ENCODE data around the gene C1orf232.

The C1orf232 gene

GRCh38 chr1:26134466-26134865 is 34.3 kb downstream of the C1orf232 start:
- no peaks in the 10 kb centered on the region for H3K36me3 ChIP-seq (ENCODE audit: insufficient read depth, insufficient read length, low read length)
- H3K4me3 ChIP-seq (ENCODE audit: insufficient read length, low read depth): no peak overlapping the region
- no peaks in the 10 kb centered on the region for H3K27me3 ChIP-seq (ENCODE audit: insufficient read depth, insufficient read length)
- DNase-seq (ENCODE audit: low read depth, low spot score): no peak
- H3K9me3 ChIP-seq (ENCODE audit: insufficient read depth, low read length): no peaks in the 10 kb centered on the region
- H3K9ac ChIP-seq (ENCODE audit: insufficient read length, low read depth): no peak overlapping the region
- TF ChIP-seq SUZ12 (IDR thresholded peaks at IDR 0.05; ENCODE audit: extremely low read depth, insufficient read depth, insufficient read length) (no peak), ZNF274 (IDR thresholded peaks at IDR 0.05; ENCODE audit: low read depth, low read length) (no peak), YY1 (IDR thresholded peaks at IDR 0.05; ENCODE audit: insufficient read depth, insufficient read length) (no peak)
- no peaks in the 10 kb centered on the region for H3K4me1 ChIP-seq (ENCODE audit: insufficient read depth, insufficient read length)

GRCh38 chr1:26132834-26133167 is 36.0 kb downstream of the C1orf232 start:
- no peak for DNase-seq (ENCODE audit: low read depth, low spot score)

DNA sequence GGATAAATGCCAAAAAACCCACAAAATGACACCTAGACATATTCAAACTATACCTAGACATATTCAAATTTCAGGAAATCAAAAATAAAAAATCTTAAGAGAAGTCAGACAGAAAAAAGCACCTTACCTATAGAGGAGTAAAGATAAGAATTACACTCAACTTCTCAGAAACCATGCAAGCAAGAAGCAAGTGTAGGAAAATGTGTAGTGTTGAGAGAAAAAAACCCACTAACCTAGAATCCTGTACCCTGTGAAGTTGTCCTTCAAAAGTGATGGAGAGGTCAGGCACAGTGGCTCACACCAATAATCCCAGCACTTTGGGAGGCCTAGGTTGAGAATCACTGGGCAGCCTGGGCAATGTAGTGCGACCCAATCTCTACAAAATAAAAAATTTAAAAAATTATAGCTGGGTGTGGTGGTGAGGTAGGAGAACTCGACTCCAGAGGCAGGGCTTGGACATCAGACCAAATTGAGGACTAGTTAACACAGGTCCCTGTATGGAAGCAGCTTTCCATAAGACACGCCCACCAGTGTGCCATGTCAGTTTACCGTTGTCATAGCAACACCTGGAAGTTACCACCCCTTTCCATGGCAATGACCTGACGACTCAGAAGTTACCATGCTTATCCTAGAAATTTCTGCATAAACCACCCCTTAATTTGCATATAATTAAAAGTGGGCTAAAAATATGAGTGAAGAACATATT is 36.5 kb downstream of the C1orf232 start:
- DNase-seq (ENCODE audit: low read depth, low spot score): no peak

More at GRCh38 chr1:26132834-26133167, 36.0 kb downstream of the C1orf232 start:
- no peaks in the 10 kb centered on the region for H3K36me3 ChIP-seq (ENCODE audit: insufficient read depth, insufficient read length, low read length)
- no peak overlapping the region for H3K4me3 ChIP-seq (ENCODE audit: insufficient read length, low read depth)
- no peaks in the 10 kb centered on the region for H3K9me3 ChIP-seq (ENCODE audit: insufficient read depth, low read length)
- TF ChIP-seq YY1 (IDR thresholded peaks at IDR 0.05; ENCODE audit: insufficient read depth, insufficient read length) (no peak), SUZ12 (IDR thresholded peaks at IDR 0.05; ENCODE audit: extremely low read depth, insufficient read depth, insufficient read length) (no peak), ZNF274 (IDR thresholded peaks at IDR 0.05; ENCODE audit: low read depth, low read length) (no peak)
- no peaks in the 10 kb centered on the region for H3K27me3 ChIP-seq (ENCODE audit: insufficient read depth, insufficient read length)
- no peak overlapping the region for H3K9ac ChIP-seq (ENCODE audit: insufficient read length, low read depth)
- no peaks in the 10 kb centered on the region for H3K4me1 ChIP-seq (ENCODE audit: insufficient read depth, insufficient read length)

GRCh38 chr1:26130695-26131094 is 38.1 kb downstream of the C1orf232 start:
- H3K9ac ChIP-seq (ENCODE audit: insufficient read length, low read depth): no peak overlapping the region
- H3K4me3 ChIP-seq (ENCODE audit: insufficient read length, low read depth): no peak overlapping the region
- H3K36me3 ChIP-seq (ENCODE audit: insufficient read depth, insufficient read length, low read length): no peaks in the 10 kb centered on the region
- H3K9me3 ChIP-seq (ENCODE audit: insufficient read depth, low read length): no peaks in the 10 kb centered on the region
- H3K4me1 ChIP-seq (ENCODE audit: insufficient read depth, insufficient read length): no peaks in the 10 kb centered on the region
- TF ChIP-seq YY1 (IDR thresholded peaks at IDR 0.05; ENCODE audit: insufficient read depth, insufficient read length) (no peak), ZNF274 (IDR thresholded peaks at IDR 0.05; ENCODE audit: low read depth, low read length) (no peak)
- no peaks in the 10 kb centered on the region for H3K27me3 ChIP-seq (ENCODE audit: insufficient read depth, insufficient read length)
- DNase-seq (ENCODE audit: low read depth, low spot score): no peak

More for the DNA sequence above, 36.5 kb downstream of the C1orf232 start:
- no peak for TF ChIP-seq ZNF274 (IDR thresholded peaks at IDR 0.05; ENCODE audit: low read depth, low read length)
- no peak for TF ChIP-seq YY1 (IDR thresholded peaks at IDR 0.05; ENCODE audit: insufficient read depth, insufficient read length)
- TF ChIP-seq SUZ12 (IDR thresholded peaks at IDR 0.05; ENCODE audit: extremely low read depth, insufficient read depth, insufficient read length): no peak
- no peak overlapping the region for H3K9ac ChIP-seq (ENCODE audit: insufficient read length, low read depth)
- no peaks in the 10 kb centered on the region for H3K4me1 ChIP-seq (ENCODE audit: insufficient read depth, insufficient read length)
- H3K36me3 ChIP-seq (ENCODE audit: insufficient read depth, insufficient read length, low read length): no peaks in the 10 kb centered on the region
- H3K27me3 ChIP-seq (ENCODE audit: insufficient read depth, insufficient read length): no peaks in the 10 kb centered on the region
- H3K4me3 ChIP-seq (ENCODE audit: insufficient read length, low read depth): no peak overlapping the region
- no peaks in the 10 kb centered on the region for H3K9me3 ChIP-seq (ENCODE audit: insufficient read depth, low read length)

GRCh38 chr1:26129778-26130177 is 39.0 kb downstream of the C1orf232 start:
- no peak overlapping the region for H3K4me3 ChIP-seq (ENCODE audit: insufficient read length, low read depth)
- no peaks in the 10 kb centered on the region for H3K27me3 ChIP-seq (ENCODE audit: insufficient read depth, insufficient read length)
- no peaks in the 10 kb centered on the region for H3K36me3 ChIP-seq (ENCODE audit: insufficient read depth, insufficient read length, low read length)
- no peak overlapping the region for H3K9ac ChIP-seq (ENCODE audit: insufficient read length, low read depth)
- no peak for TF ChIP-seq ZNF274 (IDR thresholded peaks at IDR 0.05; ENCODE audit: low read depth, low read length)
- TF ChIP-seq YY1 (IDR thresholded peaks at IDR 0.05; ENCODE audit: insufficient read depth, insufficient read length): no peak
- TF ChIP-seq SUZ12 (IDR thresholded peaks at IDR 0.05; ENCODE audit: extremely low read depth, insufficient read depth, insufficient read length): no peak
- no peaks in the 10 kb centered on the region for H3K9me3 ChIP-seq (ENCODE audit: insufficient read depth, low read length)
- no peak for DNase-seq (ENCODE audit: low read depth, low spot score)
- H3K4me1 ChIP-seq (ENCODE audit: insufficient read depth, insufficient read length): no peaks in the 10 kb centered on the region

DNA sequence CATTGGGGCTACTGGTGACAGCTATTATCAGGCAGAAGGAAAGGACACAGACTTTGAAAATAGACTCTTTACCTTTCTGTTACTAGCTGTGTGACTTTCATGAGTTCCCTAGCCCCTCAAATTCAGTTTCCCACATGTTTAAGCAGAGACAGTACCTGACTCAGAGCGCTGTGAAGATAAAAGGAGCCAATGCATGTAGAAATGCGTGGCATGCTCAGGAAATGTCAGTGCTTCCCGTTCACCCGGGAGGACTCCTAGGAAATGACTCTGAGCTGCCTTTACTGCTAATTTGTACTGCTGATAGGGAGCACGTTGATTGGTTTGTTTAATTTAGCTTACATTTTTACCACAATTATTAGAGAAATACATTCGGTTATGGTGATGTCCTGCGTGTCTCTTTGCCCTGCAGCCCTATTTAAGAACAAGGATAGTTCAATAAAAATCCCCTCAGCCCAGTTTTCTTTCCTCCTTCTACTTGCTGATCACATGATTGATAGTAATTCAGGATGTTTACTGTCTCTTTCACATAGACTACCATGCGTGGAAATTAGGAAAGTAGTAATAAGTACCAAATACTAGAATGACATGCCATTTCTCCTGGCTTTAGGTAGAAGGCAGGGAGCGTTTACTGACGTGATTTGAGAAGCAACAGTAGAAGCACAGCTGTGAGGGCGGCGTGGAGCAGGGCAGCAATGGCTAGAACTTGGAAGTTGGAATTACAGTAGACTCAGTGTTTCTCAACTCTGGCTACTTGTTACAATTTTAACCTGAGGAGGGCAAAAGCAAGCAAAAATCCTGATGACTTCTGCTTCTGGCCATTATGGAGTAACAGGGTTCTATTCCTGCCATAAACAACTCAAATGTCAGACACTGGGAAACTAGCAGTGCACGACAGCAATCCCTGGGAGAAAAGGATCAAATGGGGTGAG is 41.3 kb downstream of the C1orf232 start:
- Histone ChIP-seq H3K9me3 (ENCODE audit: insufficient read depth, low read length) (no peaks in the 10 kb centered on the region), H3K4me3 (ENCODE audit: insufficient read length, low read depth) (no peak overlapping the region), H3K9ac (ENCODE audit: insufficient read length, low read depth) (no peak overlapping the region), H3K27me3 (ENCODE audit: insufficient read depth, insufficient read length) (no peaks in the 10 kb centered on the region), H3K36me3 (ENCODE audit: insufficient read depth, insufficient read length, low read length) (no peaks in the 10 kb centered on the region), H3K4me1 (ENCODE audit: insufficient read depth, insufficient read length) (no peaks in the 10 kb centered on the region)
- no peak for DNase-seq (ENCODE audit: low read depth, low spot score)
- TF ChIP-seq YY1 (IDR thresholded peaks at IDR 0.05; ENCODE audit: insufficient read depth, insufficient read length) (no peak), SUZ12 (IDR thresholded peaks at IDR 0.05; ENCODE audit: extremely low read depth, insufficient read depth, insufficient read length) (no peak), ZNF274 (IDR thresholded peaks at IDR 0.05; ENCODE audit: low read depth, low read length) (no peak)
